ENCODE results near the gene CCDC142.

DNA sequence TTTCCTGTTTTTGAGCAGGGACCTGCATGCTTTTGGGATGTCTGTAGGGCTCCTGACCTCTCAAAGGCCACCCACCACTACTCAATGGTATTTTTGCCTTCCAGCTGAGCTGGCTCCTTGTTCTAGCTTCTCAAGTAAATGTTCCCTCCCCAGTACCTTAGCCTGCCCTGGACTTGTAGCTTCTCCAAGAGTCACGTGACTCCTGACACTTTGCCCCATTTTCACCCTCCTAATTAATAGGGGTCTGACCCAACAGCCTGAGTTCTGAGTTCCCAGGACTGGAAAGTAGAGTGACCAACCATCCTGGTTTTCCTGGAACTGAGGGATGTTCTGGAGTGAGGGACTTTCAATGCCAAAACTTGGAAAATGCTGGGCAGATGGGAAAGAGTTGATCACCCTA, 12.6 kb upstream of the CCDC142 start:
- TF ChIP-seq, protein P1, sequence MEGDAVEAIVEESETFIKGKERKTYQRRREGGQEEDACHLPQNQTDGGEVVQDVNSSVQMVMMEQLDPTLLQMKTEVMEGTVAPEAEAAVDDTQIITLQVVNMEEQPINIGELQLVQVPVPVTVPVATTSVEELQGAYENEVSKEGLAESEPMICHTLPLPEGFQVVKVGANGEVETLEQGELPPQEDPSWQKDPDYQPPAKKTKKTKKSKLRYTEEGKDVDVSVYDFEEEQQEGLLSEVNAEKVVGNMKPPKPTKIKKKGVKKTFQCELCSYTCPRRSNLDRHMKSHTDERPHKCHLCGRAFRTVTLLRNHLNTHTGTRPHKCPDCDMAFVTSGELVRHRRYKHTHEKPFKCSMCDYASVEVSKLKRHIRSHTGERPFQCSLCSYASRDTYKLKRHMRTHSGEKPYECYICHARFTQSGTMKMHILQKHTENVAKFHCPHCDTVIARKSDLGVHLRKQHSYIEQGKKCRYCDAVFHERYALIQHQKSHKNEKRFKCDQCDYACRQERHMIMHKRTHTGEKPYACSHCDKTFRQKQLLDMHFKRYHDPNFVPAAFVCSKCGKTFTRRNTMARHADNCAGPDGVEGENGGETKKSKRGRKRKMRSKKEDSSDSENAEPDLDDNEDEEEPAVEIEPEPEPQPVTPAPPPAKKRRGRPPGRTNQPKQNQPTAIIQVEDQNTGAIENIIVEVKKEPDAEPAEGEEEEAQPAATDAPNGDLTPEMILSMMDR (conservative IDR thresholded peaks at IDR 0.05), result no peak
- TF ChIP-seq EZH2 (IDR thresholded peaks at IDR 0.05; ENCODE audit: low read depth), result no peak
